Naive thymus-derived CD4-positive, alpha-beta T cell (primary cell): ENCODE data around the gene NACC1. TPM values are rescaled to one million over a fixed set of nuclear protein-coding genes. Genes with fewer than 3 reads are reported as not detected.
A peak's percentile ranks its signal among the peaks of the same experiment; 100 is the strongest.

ENCODE experiments used
- ATAC-seq: fragments of 150-1000 bp; cut with Tn5 transposase; 2 replicates; pipeline ENCODE4 v1.10.0; 2021; ENCODE audit warnings: mild to moderate bottlenecking, moderate library complexity
- CTCF ChIA-PET: fragments of 350-600 bp; sonication (Branson Sonifier 250); formaldehyde crosslinking; loops from one replicate; lab custom pipeline; 2021; ENCODE audit warnings: antibody characterized with exemption; lab: Charles Lee
- POLR2A ChIA-PET: fragments of 350-600 bp; sonication (Branson Sonifier 250); formaldehyde crosslinking; loops from one replicate; lab custom pipeline; 2021; ENCODE audit warnings: antibody characterized with exemption, inconsistent platforms; lab: Charles Lee
- DNase-seq, 9 donors: peaks; one replicate each; pipeline versions ENCODE4 v3.0.0 to v3.0.0-alpha.2; 2020 to 2022; ENCODE audit warnings: mixed read lengths in 1 of 9
- H3K27ac ChIP-seq: one replicate; pipeline ENCODE4 v1.7.0; 2013; ENCODE audit warnings: mild to moderate bottlenecking, low read depth, low read length, moderate library complexity
- H3K27me3 ChIP-seq, 2 donors: one replicate each; pipeline ENCODE4 v1.7.0; 2013; ENCODE audit warnings: low read length in 2 of 2, mild to moderate bottlenecking in 2 of 2, moderate library complexity in 2 of 2; ENCODE audit not compliant: control insufficient read depth in 2 of 2, insufficient read depth in 2 of 2
- H3K36me3 ChIP-seq, 3 experiments: 1 replicate in 2 of 3; 2 replicates in 1 of 3; pipeline ENCODE4 v1.7.0; 2013; ENCODE audit warnings: low read length in 3 of 3, mild to moderate bottlenecking in 3 of 3, moderate library complexity in 1 of 3; ENCODE audit not compliant: insufficient read depth in 3 of 3, control insufficient read depth in 2 of 3
- H3K4me1 ChIP-seq, 2 donors: one replicate each; pipeline ENCODE4 v1.7.0; 2013; ENCODE audit warnings: low read length in 2 of 2, mild to moderate bottlenecking in 2 of 2, moderate library complexity in 1 of 2; ENCODE audit not compliant: control insufficient read depth in 2 of 2, insufficient read depth in 2 of 2
- H3K4me3 ChIP-seq: 2 replicates; pipeline ENCODE4 v1.7.0; 2013; ENCODE audit warnings: mild to moderate bottlenecking, low read length
- H3K9me3 ChIP-seq, 3 experiments: 1 replicate in 2 of 3; 2 replicates in 1 of 3; pipeline ENCODE4 v1.7.0; 2013; ENCODE audit warnings: low read length in 3 of 3; ENCODE audit not compliant: control insufficient read depth in 2 of 3
- H3K27ac Mint-ChIP-seq, 9 donors: one replicate each; pipeline ENCODE4 v1.8.0; 2020 to 2022; ENCODE audit warnings: mixed read lengths in 9 of 9, mild to moderate bottlenecking in 8 of 9, moderate library complexity in 5 of 9, inconsistent platforms in 2 of 9
- H3K27me3 Mint-ChIP-seq, 5 donors: one replicate each; pipeline ENCODE4 v1.8.0; 2021 to 2022; ENCODE audit warnings: mixed read lengths in 5 of 5, mild to moderate bottlenecking in 1 of 5
- H3K36me3 Mint-ChIP-seq, 5 donors: one replicate each; pipeline ENCODE4 v1.8.0; 2020 to 2022; ENCODE audit warnings: mixed read lengths in 5 of 5, mild to moderate bottlenecking in 3 of 5, inconsistent platforms in 1 of 5
- H3K4me1 Mint-ChIP-seq, 7 donors: one replicate each; pipeline ENCODE4 v1.8.0; 2020 to 2022; ENCODE audit warnings: mixed read lengths in 7 of 7, mild to moderate bottlenecking in 3 of 7, inconsistent platforms in 1 of 7
- H3K4me3 Mint-ChIP-seq, 10 donors: one replicate each; pipeline ENCODE4 v1.8.0; 2020 to 2022; ENCODE audit warnings: mild to moderate bottlenecking in 10 of 10, mixed read lengths in 10 of 10, moderate library complexity in 6 of 10, inconsistent platforms in 2 of 10
- H3K9me3 Mint-ChIP-seq, 11 donors: one replicate each; pipeline ENCODE4 v1.8.0; 2020 to 2022; ENCODE audit warnings: mixed read lengths in 11 of 11, mild to moderate bottlenecking in 4 of 11, inconsistent platforms in 1 of 11, moderate library complexity in 1 of 11
- intact Hi-C, 2 donors: fragments of 100-400 bp; cut with micrococcal nuclease; formaldehyde crosslinking; loops; one replicate each; pipeline ENCODE4 v1.15.1; 2023
- polyA plus RNA-seq, 2 donors: library from polyadenylated mRNA; unstranded; fragments of 300-500 nt; fragmentation: Illumina TruSeq; gene quantifications; one replicate each; pipeline ENCODE4 v1.2.3, GENCODE V29; 2021
- total RNA-seq, 6 experiments: library from RNA in 5 of 6; stranded (reverse) in 5 of 6; gene quantifications; 1 replicate in 5 of 6; 2 replicates in 1 of 6; pipeline ENCODE4 v1.2.3 and lab custom pipeline; 2021 to 2026

NACC1 gene
- total and polyA plus RNA-seq, 7 experiments from 2014 or later = 1.7 to 72.7 (median 20.7) TPM

GRCh38 chr19:13160557-13160956, 42.5 kb downstream of the NACC1 start:
- no peak for DNase-seq
- Histone ChIP-seq H3K27ac (peak overlapping the region; percentile 50), H3K4me3 (no peak overlapping the region), H3K36me3 (no peaks in the 10 kb centered on the region), H3K4me1 (peaks cover 51 to 68% of the 10 kb centered on the region in 2 donors), H3K9me3 (no peaks in the 10 kb centered on the region), H3K27me3 (no peaks in the 10 kb centered on the region)
- no peaks in the 10 kb centered on the region for H3K9me3 Mint-ChIP-seq
- ATAC-seq = no peak
- no peaks in the 10 kb centered on the region for H3K27me3 Mint-ChIP-seq
- peak overlapping the region in 2 of 10 donors; percentile 58 to 67 for H3K4me3 Mint-ChIP-seq
- peaks cover 0 to 14% (median 0%) of the 10 kb centered on the region in 5 donors for H3K36me3 Mint-ChIP-seq
- H3K27ac Mint-ChIP-seq = peak overlapping the region in 8 of 9 donors; percentile 53 to 99 (median 78)
- peaks cover 33 to 89% (median 70%) of the 10 kb centered on the region in 7 donors for H3K4me1 Mint-ChIP-seq
- ChIA-PET POLR2A (interaction anchor here (1.2 to 11.8 kb wide), 4 partner anchors 8 to 41 kb away, joined by 3 to 263 read pairs (median 54); no protein-coding TSS in a partner anchor), CTCF (interaction anchor here (0.6 to 1.1 kb wide), 3 partner anchors 9 to 60 kb away, joined by 3 to 5 read pairs (median 3); no protein-coding TSS in a partner anchor)
- intact Hi-C loops = no loop called here

- peak overlapping the region; percentile 60 for H3K4me3 ChIP-seq
- no peaks in the 10 kb centered on the region for H3K36me3 ChIP-seq
- peaks cover 0 to 19% (median 0%) of the 10 kb centered on the region in 5 donors for H3K36me3 Mint-ChIP-seq
- intact Hi-C loops = loop anchor here (1.0 to 2.0 kb wide), 4 partner anchors 8 to 32 kb away; no protein-coding TSS in a partner anchor
- peak overlapping the region; percentile 85 to 94 (median 90) for H3K4me3 Mint-ChIP-seq
- H3K9me3 Mint-ChIP-seq = no peaks in the 10 kb centered on the region
- peaks cover 25 to 87% (median 67%) of the 10 kb centered on the region in 7 donors for H3K4me1 Mint-ChIP-seq
- no peaks in the 10 kb centered on the region for H3K27me3 ChIP-seq
- H3K27ac Mint-ChIP-seq = peak overlapping the region; percentile 92 to 99 (median 97)
- no peaks in the 10 kb centered on the region for H3K27me3 Mint-ChIP-seq
- POLR2A ChIA-PET = interaction anchor here (0.7 to 12.7 kb wide), 15 partner anchors 6 to 372 kb away, joined by 3 to 283 read pairs (median 4); partner anchors contain the start of genes IER2, JUNB, NACC1 and STX10
- peak overlapping the region; percentile 90 for H3K27ac ChIP-seq
- DNase-seq (peak; percentile 46 to 91 (median 75)), ATAC-seq (peak; percentile 73)
- CTCF ChIA-PET = interaction anchor here (1.5 to 2.4 kb wide), 4 partner anchors 8 to 49 kb away, joined by 6 to 9 read pairs (median 8); no protein-coding TSS in a partner anchor
- H3K4me1 ChIP-seq = peaks cover 56 to 74% of the 10 kb centered on the region in 2 donors
- H3K9me3 ChIP-seq = no peaks in the 10 kb centered on the region
These were observed 44.9 kb downstream of the NACC1 start for GRCh38 chr19:13162724-13163608.

GRCh38 chr19:13163609-13164342, 45.7 kb downstream of the NACC1 start:
- Mint-ChIP-seq H3K4me1 (peaks cover 25 to 81% (median 66%) of the 10 kb centered on the region in 7 donors), H3K27ac (peak overlapping the region; percentile 92 to 99 (median 97)), H3K4me3 (peak overlapping the region; percentile 85 to 94 (median 89)), H3K9me3 (no peaks in the 10 kb centered on the region), H3K36me3 (peaks cover 0 to 15% (median 0%) of the 10 kb centered on the region in 5 donors), H3K27me3 (no peaks in the 10 kb centered on the region)
- ATAC-seq (peak; percentile 17), DNase-seq (peak in 6 of 9 donors; percentile 16 to 61 (median 40))
- Histone ChIP-seq H3K4me3 (peak overlapping the region; percentile 60), H3K27ac (peak overlapping the region; percentile 90), H3K36me3 (no peaks in the 10 kb centered on the region), H3K27me3 (no peaks in the 10 kb centered on the region), H3K4me1 (peaks cover 64 to 77% of the 10 kb centered on the region in 2 donors), H3K9me3 (no peaks in the 10 kb centered on the region)
- ChIA-PET POLR2A (interaction anchor here (0.7 to 12.7 kb wide), 15 partner anchors 7 to 372 kb away, joined by 3 to 283 read pairs (median 4); partner anchors contain the start of genes IER2, JUNB, NACC1 and STX10), CTCF (interaction anchor here (0.9 to 2.7 kb wide), 6 partner anchors 9 to 59 kb away, joined by 3 to 17 read pairs (median 6); partner anchors contain the start of genes IER2 and STX10)
- intact Hi-C loops = loop anchor here (1.0 to 2.0 kb wide), 4 partner anchors 8 to 31 kb away; no protein-coding TSS in a partner anchor

- Histone ChIP-seq H3K27me3 (no peaks in the 10 kb centered on the region), H3K4me1 (peaks cover 72 to 85% of the 10 kb centered on the region in 2 donors), H3K4me3 (peak overlapping the region; percentile 60), H3K27ac (peak overlapping the region; percentile 90), H3K36me3 (no peaks in the 10 kb centered on the region), H3K9me3 (no peaks in the 10 kb centered on the region)
- Mint-ChIP-seq H3K4me3 (peak overlapping the region; percentile 85 to 94 (median 89)), H3K27me3 (no peaks in the 10 kb centered on the region), H3K36me3 (peaks cover 0 to 17% (median 0%) of the 10 kb centered on the region in 5 donors), H3K4me1 (peaks cover 33 to 81% (median 71%) of the 10 kb centered on the region in 7 donors), H3K27ac (peak overlapping the region; percentile 92 to 99 (median 97)), H3K9me3 (no peaks in the 10 kb centered on the region)
- ATAC-seq (no peak), DNase-seq (peak in 6 of 9 donors; percentile 29 to 67 (median 42))
- CTCF ChIA-PET = interaction anchor here (0.9 to 2.7 kb wide), 6 partner anchors 10 to 60 kb away, joined by 3 to 17 read pairs (median 6); partner anchors contain the start of genes IER2 and STX10
- POLR2A ChIA-PET = interaction anchor here (0.9 to 12.7 kb wide), 11 partner anchors 8 to 373 kb away, joined by 3 to 283 read pairs (median 6); partner anchors contain the start of genes IER2, JUNB, NACC1 and STX10
- intact Hi-C loops = loop anchor here (5.0 kb wide), 2 partner anchors 372 to 872 kb away; partner anchors contain the start of genes JUNB (in 1 of the 2) and ZNF44 (in 1 of the 2)
These were observed 46.5 kb downstream of the NACC1 start for GRCh38 chr19:13164343-13165161.
